HG02981 (cell line): ENCODE results near the gene NOL8.

Source experiments
- ATAC-seq: cut with Tn5 transposase; IDR thresholded peaks from one replicate; pipeline ENCODE4 v1.9.1; 2021; ENCODE audit warnings: mild to moderate bottlenecking, moderate library complexity; ENCODE audit not compliant: unreplicated experiment

NOL8 gene

GRCh38 chr9:92312887-92313623, 12.1 kb downstream of the NOL8 start:
- no peak for ATAC-seq

GRCh38 chr9:92310562-92310961, 14.6 kb downstream of the NOL8 start:
- ATAC-seq, result no peak

- peak; percentile 48 for ATAC-seq
Measured at GRCh38 chr9:92308893-92309292, 16.3 kb downstream of the NOL8 start.

GRCh38 chr9:92300936-92301335, 24.2 kb downstream of the NOL8 start:
- no peak for ATAC-seq

- ATAC-seq, result no peak
Measured at GRCh38 chr9:92299116-92299515, 26.0 kb downstream of the NOL8 start.

- no peak for ATAC-seq
Measured at GRCh38 chr9:92298036-92298435, 27.1 kb downstream of the NOL8 start.

- ATAC-seq, result no peak
Measured at GRCh38 chr9:92297611-92298010, 27.5 kb downstream of the NOL8 start.

GRCh38 chr9:92295827-92296258, 29.3 kb downstream of the NOL8 start:
- ATAC-seq, result no peak

- ATAC-seq, result no peak
Measured at GRCh38 chr9:92295240-92295790, 29.8 kb downstream of the NOL8 start.

GRCh38 chr9:92294297-92294676, 30.9 kb downstream of the NOL8 start:
- ATAC-seq, result no peak

- peak; percentile 96 for ATAC-seq
Measured at GRCh38 chr9:92293452-92294296, 31.5 kb downstream of the NOL8 start, which contains the start of gene IARS1. IARS1 (minus strand) TSS chr9:92293697; CDS start chr9:92289419, 4,278 bp downstream.

- ATAC-seq, result no peak
Measured at GRCh38 chr9:92293075-92293354, 32.1 kb downstream of the NOL8 start.

- no peak for ATAC-seq
Measured at GRCh38 chr9:92292338-92293074, 32.6 kb downstream of the NOL8 start.

GRCh38 chr9:92291577-92291976, 33.6 kb downstream of the NOL8 start:
- no peak for ATAC-seq

- ATAC-seq, result no peak
Measured at GRCh38 chr9:92290785-92291429, 34.2 kb downstream of the NOL8 start.

- ATAC-seq, result no peak
Measured at GRCh38 chr9:92289708-92290390, 35.3 kb downstream of the NOL8 start.

- ATAC-seq, result no peak
Measured at GRCh38 chr9:92279302-92279701, 45.8 kb downstream of the NOL8 start.

GRCh38 chr9:92278110-92278509, 47.0 kb downstream of the NOL8 start:
- no peak for ATAC-seq

GRCh38 chr9:92276331-92277032, 48.7 kb downstream of the NOL8 start:
- ATAC-seq, result no peak

- ATAC-seq, result no peak
Measured at GRCh38 chr9:92275541-92275940, 49.6 kb downstream of the NOL8 start.
